ENCODE data around the gene SGPL1.

Gene SGPL1

GRCh38 chr10:70779511-70780369 lies 36.0 kb upstream of the SGPL1 start:
- H3K4me3 ChIP-seq (ENCODE audit: low read depth, low read length): no peak overlapping the region

- H3K4me3 ChIP-seq (ENCODE audit: low read depth, low read length): no peak overlapping the region
Measured at GRCh38 chr10:70780370-70780760, 35.4 kb upstream of the SGPL1 start.

- H3K4me3 ChIP-seq (ENCODE audit: low read depth, low read length): no peak overlapping the region
Measured at GRCh38 chr10:70780772-70781171, 35.0 kb upstream of the SGPL1 start.

- no peak overlapping the region for H3K4me3 ChIP-seq (ENCODE audit: low read depth, low read length)
Measured at GRCh38 chr10:70781461-70782051, 34.2 kb upstream of the SGPL1 start.

GRCh38 chr10:70782086-70782745 lies 33.5 kb upstream of the SGPL1 start:
- no peak overlapping the region for H3K4me3 ChIP-seq (ENCODE audit: low read depth, low read length)

GRCh38 chr10:70782746-70783680 lies 32.7 kb upstream of the SGPL1 start:
- no peak overlapping the region for H3K4me3 ChIP-seq (ENCODE audit: low read depth, low read length)

GRCh38 chr10:70784016-70784415 lies 31.7 kb upstream of the SGPL1 start:
- H3K4me3 ChIP-seq (ENCODE audit: low read depth, low read length): no peak overlapping the region

- no peak overlapping the region for H3K4me3 ChIP-seq (ENCODE audit: low read depth, low read length)
Measured at GRCh38 chr10:70784471-70784870, 31.3 kb upstream of the SGPL1 start.

GRCh38 chr10:70785190-70785589 lies 30.6 kb upstream of the SGPL1 start, which contains the start of gene TBATA:
Gene TBATA, minus strand, starts transcription at chr10:70785377. Its CDS starts 1,998 bp downstream, at chr10:70783379.
- H3K4me3 ChIP-seq (ENCODE audit: low read depth, low read length): no peak within 1 kb of the TSS

- no peak overlapping the region for H3K4me3 ChIP-seq (ENCODE audit: low read depth, low read length)
Measured at GRCh38 chr10:70786799-70787415, 28.8 kb upstream of the SGPL1 start.

- H3K4me3 ChIP-seq (ENCODE audit: low read depth, low read length): no peak overlapping the region
Measured at GRCh38 chr10:70791386-70792039, 24.2 kb upstream of the SGPL1 start.

GRCh38 chr10:70795613-70796012 lies 20.1 kb upstream of the SGPL1 start:
- no peak overlapping the region for H3K4me3 ChIP-seq (ENCODE audit: low read depth, low read length)

- H3K4me3 ChIP-seq (ENCODE audit: low read depth, low read length): no peak overlapping the region
Measured at GRCh38 chr10:70797840-70798239, 17.9 kb upstream of the SGPL1 start.

GRCh38 chr10:70799124-70799523 lies 16.6 kb upstream of the SGPL1 start:
- H3K4me3 ChIP-seq (ENCODE audit: low read depth, low read length): no peak overlapping the region

- H3K4me3 ChIP-seq (ENCODE audit: low read depth, low read length): no peak overlapping the region
Measured at GRCh38 chr10:70801854-70802253, 13.9 kb upstream of the SGPL1 start.

- no peak overlapping the region for H3K4me3 ChIP-seq (ENCODE audit: low read depth, low read length)
Measured at GRCh38 chr10:70803775-70804420, 11.8 kb upstream of the SGPL1 start.

GRCh38 chr10:70804421-70804808 lies 11.3 kb upstream of the SGPL1 start:
- H3K4me3 ChIP-seq (ENCODE audit: low read depth, low read length): no peak overlapping the region

GRCh38 chr10:70805619-70806215 lies 10.0 kb upstream of the SGPL1 start:
- H3K4me3 ChIP-seq (ENCODE audit: low read depth, low read length): no peak overlapping the region

GRCh38 chr10:70806841-70807240 lies 8.9 kb upstream of the SGPL1 start:
- H3K4me3 ChIP-seq (ENCODE audit: low read depth, low read length): no peak overlapping the region
